SK-N-SH (cell line): Measurements from ENCODE around the gene MARCHF11. TPM values are rescaled to one million over a fixed set of nuclear protein-coding genes. Genes with fewer than 3 reads are reported as not detected.

Source experiments
- CTCF ChIA-PET: fragments of 300-600, 350-600 bp; formaldehyde crosslinking; extraction: SDS; loops from one replicate; lab custom pipeline; 2021; lab: Yijun Ruan, JAX
- POLR2A ChIA-PET: fragments of 350-600 bp; sonication (Branson Sonifier 250); formaldehyde crosslinking; extraction: SDS; loops from one replicate; lab custom pipeline; 2020; ENCODE audit warnings: antibody characterized with exemption, inconsistent platforms; lab: Yijun Ruan, JAX
- DNase-seq: peaks from one replicate; pipeline ENCODE4 v3.0.0; 2012
- H2AFZ ChIP-seq: fragments of 200-600 bp; sonication (generic); 2 replicates; pipeline ENCODE4 v1.8.1; 2016; ENCODE audit warnings: antibody characterized with exemption, mild to moderate bottlenecking, low read depth
- H3F3A ChIP-seq: fragments of 200-600 bp; sonication (generic); replicated peaks from 2 replicates; pipeline ENCODE3; 2016; ENCODE audit warnings: antibody characterized with exemption, mild to moderate bottlenecking; ENCODE audit not compliant: insufficient read depth
- H3K27ac ChIP-seq, 2 experiments: fragments of 200-500 bp in 1 of 2; fragments of 200-600 bp in 1 of 2; sonication (Bioruptor generic) in 1 of 2; sonication (generic), shearing (Covaris generic) in 1 of 2; 2 replicates each; pipeline versions ENCODE4 v1.5.1 to v1.6.1; 2014 to 2016; ENCODE audit warnings: low read depth in 2 of 2, inconsistent platforms in 1 of 2, low read length in 1 of 2, mild to moderate bottlenecking in 1 of 2, mixed read lengths in 1 of 2
- H3K27me3 ChIP-seq: fragments of 200-600 bp; sonication (generic), shearing (Covaris generic); 2 replicates; pipeline ENCODE4 v1.6.1; 2016; ENCODE audit warnings: mixed run types; ENCODE audit not compliant: insufficient read depth
- H3K36me3 ChIP-seq, 2 experiments: fragments of 200-500 bp in 1 of 2; fragments of 200-600 bp in 1 of 2; sonication (Bioruptor generic) in 1 of 2; sonication (generic) in 1 of 2; replicated peaks in 1 of 2; 2 replicates each; pipeline versions ENCODE3 to v1.5.1; 2014 to 2016; ENCODE audit warnings: low read length in 1 of 2, mild to moderate bottlenecking in 1 of 2; ENCODE audit not compliant: insufficient read depth in 2 of 2, control insufficient read depth in 1 of 2
- H3K4me1 ChIP-seq, 2 experiments: fragments of 200-500 bp in 1 of 2; fragments of 200-600 bp in 1 of 2; sonication (Bioruptor generic) in 1 of 2; sonication (generic), shearing (Covaris generic) in 1 of 2; 2 replicates each; pipeline versions ENCODE4 v1.5.1 to v1.6.1; 2014 to 2016; ENCODE audit warnings: low read depth in 1 of 2, low read length in 1 of 2, mixed run types in 1 of 2; ENCODE audit not compliant: insufficient read depth in 2 of 2, control insufficient read depth in 1 of 2
- H3K4me2 ChIP-seq: fragments of 200-600 bp; sonication (generic), shearing (Covaris generic); 2 replicates; pipeline ENCODE4 v1.6.1; 2017; ENCODE audit warnings: mixed run types
- H3K4me3 ChIP-seq, 2 experiments: fragments of 200-500 bp in 1 of 2; fragments of 200-600 bp in 1 of 2; sonication (Bioruptor generic) in 1 of 2; sonication (generic), shearing (Covaris generic) in 1 of 2; 2 replicates each; pipeline versions ENCODE4 v1.5.1 to v1.8.1; 2014 to 2016; ENCODE audit warnings: low read depth in 2 of 2, inconsistent platforms in 1 of 2, low read length in 1 of 2, mild to moderate bottlenecking in 1 of 2, mixed read lengths in 1 of 2, moderate library complexity in 1 of 2
- H3K79me2 ChIP-seq: fragments of 200-600 bp; sonication (generic); 2 replicates; pipeline ENCODE4 v1.8.1; 2017; ENCODE audit warnings: mild to moderate bottlenecking; ENCODE audit not compliant: insufficient read depth
- H3K9ac ChIP-seq: fragments of 200-600 bp; sonication (generic); 2 replicates; pipeline ENCODE4 v1.6.1; 2017; ENCODE audit warnings: mixed run types
- H3K9me2 ChIP-seq: fragments of 200-600 bp; sonication (generic); 2 replicates; pipeline ENCODE4 v1.6.1; 2017; ENCODE audit warnings: mixed run types
- H3K9me3 ChIP-seq: fragments of 200-600 bp; sonication (generic); 2 replicates; pipeline ENCODE4 v1.6.1; 2017; ENCODE audit warnings: mixed run types, mild to moderate bottlenecking, moderate library complexity
- H4K20me1 ChIP-seq: fragments of 200-600 bp; sonication (generic); 2 replicates; pipeline ENCODE4 v1.6.1; 2017; ENCODE audit warnings: mild to moderate bottlenecking, mixed run types; ENCODE audit not compliant: insufficient read depth
- CHD2 ChIP-seq: fragments of 150-350 bp; IDR thresholded peaks from 2 replicates; pipeline ENCODE4 v1.6.1; 2018; ENCODE audit warnings: low read length; ENCODE audit not compliant: partially characterized antibody
- FOXJ3 ChIP-seq: sonication (generic); formaldehyde crosslinking; IDR thresholded peaks from 2 replicates; pipeline ENCODE4 v1.5.1; 2020; ENCODE audit warnings: mild to moderate bottlenecking, missing genetic modification reagents
- GABPA ChIP-seq: IDR thresholded peaks from 2 replicates; pipeline ENCODE4 v1.4.0; 2012; ENCODE audit warnings: low read depth, mild to moderate bottlenecking
- JUND ChIP-seq: IDR thresholded peaks from 2 replicates; pipeline ENCODE4 v1.4.0; 2012
- NFIC ChIP-seq: IDR thresholded peaks from 2 replicates; pipeline ENCODE4 v1.4.0; 2012; ENCODE audit warnings: borderline replicate concordance
- POLR2AphosphoS5 ChIP-seq: IDR thresholded peaks from 2 replicates; pipeline ENCODE4 v1.6.1; 2012; ENCODE audit warnings: low read depth, low read length
- RAD21 ChIP-seq: IDR thresholded peaks from 2 replicates; pipeline ENCODE4 v1.6.1; 2012; ENCODE audit warnings: mild to moderate bottlenecking, low read length
- RCOR1 ChIP-seq: fragments of 150-350 bp; IDR thresholded peaks from 2 replicates; pipeline ENCODE4 v1.6.1; 2017; ENCODE audit warnings: antibody characterized with exemption, low read length
- RXRA ChIP-seq: IDR thresholded peaks from 2 replicates; pipeline ENCODE4 v1.4.0; 2012; ENCODE audit warnings: low read depth, mild to moderate bottlenecking, borderline replicate concordance
- SIN3A ChIP-seq: IDR thresholded peaks from 2 replicates; pipeline ENCODE4 v1.6.1; 2012; ENCODE audit warnings: low read depth, mild to moderate bottlenecking, low read length, moderate library complexity, borderline replicate concordance
- WGBS: methylation state at CpG from one replicate; pipeline ENCODE4 v1.1.6; 2017; ENCODE audit warnings: low lambda C conversion rate; 5-methylcytosine and 5-hydroxymethylcytosine counted together
- polyA plus RNA-seq, 3 experiments: library from polyadenylated mRNA; depleted of rRNA; stranded (reverse); fragments of >200 nt; gene quantifications; 2 replicates each; pipeline ENCODE4 v1.2.3, GENCODE V29; 2012
- TF ChIP-seq, protein P1 (sequence below): IDR thresholded peaks from 2 replicates; pipeline ENCODE4; 2012
- TF ChIP-seq, protein P2 (sequence below): IDR thresholded peaks from 2 replicates; pipeline ENCODE4 v1.4.0; 2012; ENCODE audit warnings: low read depth
- TF ChIP-seq, protein P3 (sequence below): IDR thresholded peaks from 2 replicates; pipeline ENCODE4 v1.4.0; 2012; ENCODE audit warnings: low read depth, borderline replicate concordance

Gene MARCHF11
- polyA plus RNA-seq, 1 of the 3 experiments (the other 2 are of a cell fraction), result 1.7 TPM

DNA sequence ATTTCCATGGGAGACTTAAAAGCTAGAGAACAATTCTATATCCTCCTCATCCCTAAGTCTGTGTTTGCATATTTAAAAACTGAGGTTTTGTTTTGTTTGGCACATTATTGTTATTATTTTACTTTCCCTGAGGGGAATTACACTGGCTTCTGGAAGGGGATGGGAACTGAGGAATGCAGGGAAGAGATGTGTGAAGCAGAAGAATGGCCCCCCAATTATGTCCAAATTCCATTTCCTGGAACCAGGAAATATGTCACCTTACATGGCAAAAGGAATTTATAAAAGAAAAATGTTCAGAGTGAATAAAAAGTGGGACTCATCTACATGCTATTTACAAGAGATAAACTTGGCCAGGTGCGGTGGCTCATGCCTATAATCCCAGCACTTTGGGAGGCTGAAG lies 129.8 kb downstream of the MARCHF11 start:
- Histone ChIP-seq H3K9ac (no peak overlapping the region), H2AFZ (no peak overlapping the region), H3K4me2 (no peak overlapping the region), H3K79me2 (no peaks in the 10 kb centered on the region), H3K4me3 (no peak overlapping the region), H3K9me3 (no peaks in the 10 kb centered on the region), H3K4me1 (peaks cover 0 to 8% of the 10 kb centered on the region in 2 experiments; a peak in 1 of 4 replicates), H3K9me2 (no peaks in the 10 kb centered on the region), H3K36me3 (no peaks in the 10 kb centered on the region), H3F3A (no peaks in the 10 kb centered on the region), H4K20me1 (no peaks in the 10 kb centered on the region), H3K27me3 (no peaks in the 10 kb centered on the region), H3K27ac (no peak overlapping the region; a peak in 1 of 4 replicates)
- DNase-seq, result no peak
- POLR2A ChIA-PET, result no interaction called here
- TF ChIP-seq SIN3A (no peak), GABPA (no peak), RAD21 (no peak), RXRA (no peak)
- TF ChIP-seq, protein P1, sequence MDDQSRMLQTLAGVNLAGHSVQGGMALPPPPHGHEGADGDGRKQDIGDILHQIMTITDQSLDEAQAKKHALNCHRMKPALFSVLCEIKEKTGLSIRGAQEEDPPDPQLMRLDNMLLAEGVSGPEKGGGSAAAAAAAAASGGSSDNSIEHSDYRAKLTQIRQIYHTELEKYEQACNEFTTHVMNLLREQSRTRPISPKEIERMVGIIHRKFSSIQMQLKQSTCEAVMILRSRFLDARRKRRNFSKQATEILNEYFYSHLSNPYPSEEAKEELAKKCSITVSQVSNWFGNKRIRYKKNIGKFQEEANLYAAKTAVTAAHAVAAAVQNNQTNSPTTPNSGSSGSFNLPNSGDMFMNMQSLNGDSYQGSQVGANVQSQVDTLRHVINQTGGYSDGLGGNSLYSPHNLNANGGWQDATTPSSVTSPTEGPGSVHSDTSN, result no peak
- TF ChIP-seq, protein P2, sequence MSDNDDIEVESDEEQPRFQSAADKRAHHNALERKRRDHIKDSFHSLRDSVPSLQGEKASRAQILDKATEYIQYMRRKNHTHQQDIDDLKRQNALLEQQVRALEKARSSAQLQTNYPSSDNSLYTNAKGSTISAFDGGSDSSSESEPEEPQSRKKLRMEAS, result no peak
- TF ChIP-seq, protein P3, sequence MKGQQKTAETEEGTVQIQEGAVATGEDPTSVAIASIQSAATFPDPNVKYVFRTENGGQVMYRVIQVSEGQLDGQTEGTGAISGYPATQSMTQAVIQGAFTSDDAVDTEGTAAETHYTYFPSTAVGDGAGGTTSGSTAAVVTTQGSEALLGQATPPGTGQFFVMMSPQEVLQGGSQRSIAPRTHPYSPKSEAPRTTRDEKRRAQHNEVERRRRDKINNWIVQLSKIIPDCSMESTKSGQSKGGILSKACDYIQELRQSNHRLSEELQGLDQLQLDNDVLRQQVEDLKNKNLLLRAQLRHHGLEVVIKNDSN, result no peak
- 44% methylated on average over 1 of the region's 1 CpG for WGBS
- CTCF ChIA-PET, result no interaction called here

DNA sequence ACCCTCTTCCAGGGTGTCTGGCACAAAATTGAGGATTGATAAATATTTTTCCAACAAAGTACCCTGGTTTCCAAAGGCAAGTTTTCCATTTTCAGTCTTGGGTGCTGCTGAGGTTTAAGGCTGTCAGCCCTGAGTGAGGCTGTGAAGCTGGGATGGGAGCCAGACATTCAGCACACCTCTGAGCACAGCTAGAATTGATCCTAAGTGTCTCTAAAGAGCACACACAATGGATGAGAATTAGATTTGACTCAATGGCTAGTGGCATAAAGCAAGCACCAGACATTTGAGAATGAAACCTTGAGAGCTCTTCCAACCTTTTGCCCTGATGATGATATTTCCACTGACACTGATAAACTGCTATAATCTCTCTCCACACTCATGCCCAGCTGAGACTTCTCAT lies 131.5 kb downstream of the MARCHF11 start:
- TF ChIP-seq FOXJ3 (CRISPR knock-in tag), result 0 out of 2 replicates have a peak, but pooled peaks have one; percentile 30
- no peak for TF ChIP-seq POLR2AphosphoS5
- no peak for TF ChIP-seq CHD2
- no peak for TF ChIP-seq NFIC
- TF ChIP-seq RCOR1, result no peak
- no peak for TF ChIP-seq JUND
- CTCF ChIA-PET, result interaction anchor here (1.0 to 1.4 kb wide), 3 partner anchors 13 to 241 kb away, joined by 3 read pairs; no protein-coding TSS in a partner anchor

More for the DNA sequence above, 131.5 kb downstream of the MARCHF11 start:
- Histone ChIP-seq H4K20me1 (no peaks in the 10 kb centered on the region), H3K4me1 (peaks cover 0 to 14% of the 10 kb centered on the region in 2 experiments; a peak in 2 of 4 replicates), H3K27ac (peak overlapping the region in 1 of 2 experiments; percentile 74; a peak in 2 of 4 replicates), H3K9ac (no peak overlapping the region), H2AFZ (no peak overlapping the region), H3K36me3 (no peaks in the 10 kb centered on the region), H3K9me3 (no peaks in the 10 kb centered on the region), H3F3A (no peaks in the 10 kb centered on the region), H3K4me3 (no peak overlapping the region), H3K27me3 (no peaks in the 10 kb centered on the region), H3K9me2 (no peaks in the 10 kb centered on the region), H3K79me2 (no peaks in the 10 kb centered on the region), H3K4me2 (no peak overlapping the region)
- POLR2A ChIA-PET, result interaction anchor here (1.2 kb wide), 1 partner anchor 13 kb away, joined by 3 read pairs; no protein-coding TSS in a partner anchor
- no peak for DNase-seq
